Measurements from ENCODE around the gene CA4.
A peak's percentile ranks its signal among the peaks of the same experiment; 100 is the strongest.
"Not testable (repeated sequence)": the region's sequence is repeated elsewhere in the genome, so short reads cannot be mapped to it uniquely, and the experiment has no call there.

CA4 gene

GRCh38 chr17:60173304-60173819 lies 23.6 kb downstream of the CA4 start:
- no peaks in the 10 kb centered on the region for H3K9me3 ChIP-seq (ENCODE audit: control insufficient read depth, low read length)
- no peaks in the 10 kb centered on the region for H3K36me3 ChIP-seq (ENCODE audit: control insufficient read depth, insufficient read depth, low read length)
- no peaks in the 10 kb centered on the region for H3K27me3 ChIP-seq (ENCODE audit: control insufficient read depth, insufficient read depth, low read length)
- no peak overlapping the region for H2AFZ ChIP-seq
- peaks cover 5% of the 10 kb centered on the region for H3K4me1 ChIP-seq
- H3K9ac ChIP-seq = no peak overlapping the region
- no peak overlapping the region for H3K4me3 ChIP-seq (ENCODE audit: low read depth, low read length)
- H3K4me2 ChIP-seq (ENCODE audit: low read length) = no peak overlapping the region
- no peak overlapping the region for H3K27ac ChIP-seq
- TF ChIP-seq CTCF (IDR thresholded peaks at IDR 0.05) = no peak
- H3K79me2 ChIP-seq = no peaks in the 10 kb centered on the region

- Histone ChIP-seq H3K9me3 (ENCODE audit: control insufficient read depth, low read length) (no peaks in the 10 kb centered on the region), H3K27me3 (ENCODE audit: control insufficient read depth, insufficient read depth, low read length) (no peaks in the 10 kb centered on the region), H3K4me2 (ENCODE audit: low read length) (no peak overlapping the region), H3K36me3 (ENCODE audit: control insufficient read depth, insufficient read depth, low read length) (no peaks in the 10 kb centered on the region), H3K4me3 (ENCODE audit: low read depth, low read length) (no peak overlapping the region), H3K27ac (no peak overlapping the region), H3K9ac (no peak overlapping the region), H2AFZ (no peak overlapping the region), H3K79me2 (no peaks in the 10 kb centered on the region), H3K4me1 (peaks cover 5% of the 10 kb centered on the region)
- TF ChIP-seq CTCF (IDR thresholded peaks at IDR 0.05) = no peak
Observed at GRCh38 chr17:60174035-60174434, 24.3 kb downstream of the CA4 start.

GRCh38 chr17:60174767-60175166 lies 25.0 kb downstream of the CA4 start:
- peak; percentile 30 for TF ChIP-seq CTCF (IDR thresholded peaks at IDR 0.05)
- H3K4me1 ChIP-seq; H3K4me2 ChIP-seq (ENCODE audit: low read length); H3K4me3 ChIP-seq (ENCODE audit: low read depth, low read length); H3K79me2 ChIP-seq; H3K36me3 ChIP-seq (ENCODE audit: control insufficient read depth, insufficient read depth, low read length); H3K9ac ChIP-seq; H3K27me3 ChIP-seq (ENCODE audit: control insufficient read depth, insufficient read depth, low read length); H3K27ac ChIP-seq; H3K9me3 ChIP-seq (ENCODE audit: control insufficient read depth, low read length); H2AFZ ChIP-seq: not testable (repeated sequence)

- not testable (repeated sequence) for H3K27me3 ChIP-seq (ENCODE audit: control insufficient read depth, insufficient read depth, low read length); H3K9ac ChIP-seq; H3K36me3 ChIP-seq (ENCODE audit: control insufficient read depth, insufficient read depth, low read length); H3K4me1 ChIP-seq; H3K4me2 ChIP-seq (ENCODE audit: low read length); H3K4me3 ChIP-seq (ENCODE audit: low read depth, low read length); H3K27ac ChIP-seq; H2AFZ ChIP-seq; H3K9me3 ChIP-seq (ENCODE audit: control insufficient read depth, low read length); H3K79me2 ChIP-seq
Observed at GRCh38 chr17:60176763-60177162, 27.0 kb downstream of the CA4 start.

- H3K27me3 ChIP-seq (ENCODE audit: control insufficient read depth, insufficient read depth, low read length); H3K4me2 ChIP-seq (ENCODE audit: low read length); H3K9me3 ChIP-seq (ENCODE audit: control insufficient read depth, low read length); H3K36me3 ChIP-seq (ENCODE audit: control insufficient read depth, insufficient read depth, low read length); H3K79me2 ChIP-seq; H3K4me1 ChIP-seq; H3K27ac ChIP-seq; H3K9ac ChIP-seq; H3K4me3 ChIP-seq (ENCODE audit: low read depth, low read length); H2AFZ ChIP-seq: not testable (repeated sequence)
Observed at GRCh38 chr17:60178180-60178579, 28.4 kb downstream of the CA4 start.

- H3K27ac ChIP-seq; H3K9me3 ChIP-seq (ENCODE audit: control insufficient read depth, low read length); H3K36me3 ChIP-seq (ENCODE audit: control insufficient read depth, insufficient read depth, low read length); H3K4me1 ChIP-seq; H3K79me2 ChIP-seq; H2AFZ ChIP-seq; H3K27me3 ChIP-seq (ENCODE audit: control insufficient read depth, insufficient read depth, low read length); H3K4me3 ChIP-seq (ENCODE audit: low read depth, low read length); H3K4me2 ChIP-seq (ENCODE audit: low read length); H3K9ac ChIP-seq: not testable (repeated sequence)
Observed at GRCh38 chr17:60180380-60180779, 30.6 kb downstream of the CA4 start.

- H2AFZ ChIP-seq; H3K9me3 ChIP-seq (ENCODE audit: control insufficient read depth, low read length); H3K27ac ChIP-seq; H3K4me3 ChIP-seq (ENCODE audit: low read depth, low read length); H3K79me2 ChIP-seq; H3K4me1 ChIP-seq; H3K27me3 ChIP-seq (ENCODE audit: control insufficient read depth, insufficient read depth, low read length); H3K36me3 ChIP-seq (ENCODE audit: control insufficient read depth, insufficient read depth, low read length); H3K9ac ChIP-seq; H3K4me2 ChIP-seq (ENCODE audit: low read length): not testable (repeated sequence)
Observed at GRCh38 chr17:60186372-60186771, 36.6 kb downstream of the CA4 start.

- H3K4me1 ChIP-seq; H3K27me3 ChIP-seq (ENCODE audit: control insufficient read depth, insufficient read depth, low read length); H3K36me3 ChIP-seq (ENCODE audit: control insufficient read depth, insufficient read depth, low read length); H3K4me3 ChIP-seq (ENCODE audit: low read depth, low read length); H3K27ac ChIP-seq; H2AFZ ChIP-seq; H3K9ac ChIP-seq; H3K9me3 ChIP-seq (ENCODE audit: control insufficient read depth, low read length); H3K79me2 ChIP-seq; H3K4me2 ChIP-seq (ENCODE audit: low read length): not testable (repeated sequence)
Observed at GRCh38 chr17:60186846-60187745, 37.3 kb downstream of the CA4 start.

All from parathyroid adenoma (tissue), 2 donors.